Panc1 (cell line): ENCODE results near the gene ADH7. TPM values are rescaled to one million over a fixed set of nuclear protein-coding genes. Genes with fewer than 3 reads are reported as not detected.

Experiments
- ATAC-seq: fragments of 200-7000 bp; cut with Tn5 transposase; 2 replicates; pipeline ENCODE4 v1.9.1; 2020; ENCODE audit warnings: mild to moderate bottlenecking, moderate library complexity
- BruUV-seq: library from RNA; stranded (reverse); fragments of 400-500 nt; replicated peaks from 2 replicates; lab custom pipeline; 2021; lab: Mats Ljungman, UMichigan
- CTCF ChIA-PET: fragments of 300-600 bp; sonication (Branson Sonifier 250); formaldehyde crosslinking; loops from one replicate; lab custom pipeline; 2022; ENCODE audit warnings: antibody characterized with exemption; lab: Charles Lee
- POLR2A ChIA-PET: fragments of 300-600 bp; sonication (Branson Sonifier 250); formaldehyde crosslinking; loops from one replicate; lab custom pipeline; 2022; ENCODE audit warnings: antibody characterized with exemption; lab: Charles Lee
- DNase-seq: peaks from one replicate; pipeline ENCODE4 v3.0.0-alpha.2; 2010; ENCODE audit warnings: low read depth, low spot score
- H3K27ac ChIP-seq: 2 replicates; pipeline ENCODE4 v1.5.1; 2011; ENCODE audit warnings: mild to moderate bottlenecking, low read length, inconsistent platforms
- H3K27me3 ChIP-seq: fragments of 200-500 bp; sonication (Bioruptor generic); 2 replicates; pipeline ENCODE4 v1.6.0; 2014; ENCODE audit warnings: low read length, inconsistent platforms; ENCODE audit not compliant: control insufficient read depth, insufficient read depth
- H3K36me3 ChIP-seq: fragments of 200-500 bp; sonication (Bioruptor generic); 2 replicates; pipeline ENCODE4 v1.5.1; 2014; ENCODE audit warnings: inconsistent platforms, mild to moderate bottlenecking, low read length, moderate library complexity; ENCODE audit not compliant: control insufficient read depth, insufficient read depth
- H3K4me1 ChIP-seq: 2 replicates; pipeline ENCODE4 v1.5.1; 2011; ENCODE audit warnings: inconsistent platforms, mild to moderate bottlenecking, low read length, moderate library complexity; ENCODE audit not compliant: control insufficient read depth, insufficient read depth
- H3K4me3 ChIP-seq, 2 experiments: 2 replicates each; pipeline ENCODE4 v1.5.1; 2011 to 2012; ENCODE audit warnings: low read depth in 2 of 2, low read length in 2 of 2, mild to moderate bottlenecking in 2 of 2, inconsistent platforms in 1 of 2, moderate library complexity in 1 of 2
- H3K9me3 ChIP-seq: fragments of 200-500 bp; sonication (Bioruptor generic); 2 replicates; pipeline ENCODE4 v1.5.1; 2014; ENCODE audit warnings: low read depth, mild to moderate bottlenecking, inconsistent platforms, low read length, moderate library complexity; ENCODE audit not compliant: control insufficient read depth, insufficient read depth
- POLR2AphosphoS5 ChIP-seq: IDR thresholded peaks from 2 replicates; pipeline ENCODE4 v1.6.1; 2012; ENCODE audit warnings: mild to moderate bottlenecking, low read depth, low read length, moderate library complexity
- SIN3A ChIP-seq: IDR thresholded peaks from 2 replicates; pipeline ENCODE4 v1.6.1; 2012; ENCODE audit warnings: low read depth, mild to moderate bottlenecking, low read length, moderate library complexity, borderline replicate concordance; ENCODE audit not compliant: insufficient read depth
- TCF7L2 ChIP-seq: IDR thresholded peaks from 2 replicates; pipeline ENCODE4 v1.6.1; 2011; ENCODE audit warnings: mild to moderate bottlenecking, low read depth, low read length, inconsistent platforms
- in situ Hi-C: cut with HindIII; loops from 2 replicates; pipeline ENCODE4 v1.10.0; 2016; ENCODE audit warnings: low sequenced_read_pairs, low pct_unique_long_range_greater_than_20kb
- intact Hi-C: fragments of 100-400 bp; cut with micrococcal nuclease; formaldehyde crosslinking; loops from one replicate; pipeline ENCODE4 v1.10.0; 2022; ENCODE audit not compliant: unreplicated experiment
- total RNA-seq: library from RNA; stranded (reverse); gene quantifications from one replicate; pipeline ENCODE4 v1.2.1, GENCODE V29; 2021; ENCODE audit not compliant: unreplicated experiment
- TF ChIP-seq, protein P1 (sequence below): fragments of 450-650 bp; IDR thresholded peaks from 2 replicates; pipeline ENCODE4 v1.5.1; 2017; ENCODE audit warnings: mild to moderate bottlenecking
- TF ChIP-seq, protein P2 (sequence below), 2 experiments: IDR thresholded peaks; 2 replicates each; pipeline ENCODE4 v1.6.1; 2011 to 2012; ENCODE audit warnings: low read depth in 2 of 2, control low read depth in 1 of 2, low read length in 1 of 2, mild to moderate bottlenecking in 1 of 2, moderate library complexity in 1 of 2; ENCODE audit not compliant: insufficient read depth in 1 of 2

ADH7 gene
- total RNA-seq, 1 experiment from 2014 or later, result not detected

DNA sequence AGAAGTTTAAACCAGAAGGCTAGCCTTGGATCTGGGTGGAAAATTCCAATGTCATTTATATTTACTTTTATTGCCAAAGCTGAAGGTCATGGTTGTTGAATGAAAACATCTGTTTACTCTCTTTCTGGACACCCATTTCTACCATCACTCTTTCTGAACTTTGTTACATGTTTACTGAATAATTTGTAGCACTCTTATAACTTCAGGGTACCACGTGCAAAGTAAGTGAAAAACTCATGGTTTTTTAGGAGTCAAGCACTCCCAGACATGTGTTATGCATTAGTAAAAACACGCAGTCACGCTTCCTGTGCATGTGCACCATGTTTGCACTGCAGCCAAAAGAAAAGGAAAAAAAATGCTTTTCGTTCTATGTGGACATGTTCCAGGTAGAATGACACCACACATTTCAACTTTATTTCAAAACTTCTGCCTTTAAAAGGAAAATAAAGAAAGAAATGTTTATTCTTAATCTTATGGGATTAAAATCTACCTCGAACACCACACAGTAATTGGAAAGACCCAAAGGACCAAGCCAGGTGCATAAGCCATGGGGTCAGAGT, 51.2 kb downstream of the ADH7 start:
- Histone ChIP-seq H3K27ac (no peak overlapping the region), H3K4me3 (no peak overlapping the region), H3K4me1 (no peaks in the 10 kb centered on the region), H3K27me3 (no peaks in the 10 kb centered on the region), H3K9me3 (no peaks in the 10 kb centered on the region), H3K36me3 (no peaks in the 10 kb centered on the region)
- no peak for DNase-seq
- ATAC-seq, result no peak
- ChIA-PET POLR2A (no interaction called here), CTCF (no interaction called here)
- TF ChIP-seq TCF7L2, result no peak
- TF ChIP-seq, protein P1, sequence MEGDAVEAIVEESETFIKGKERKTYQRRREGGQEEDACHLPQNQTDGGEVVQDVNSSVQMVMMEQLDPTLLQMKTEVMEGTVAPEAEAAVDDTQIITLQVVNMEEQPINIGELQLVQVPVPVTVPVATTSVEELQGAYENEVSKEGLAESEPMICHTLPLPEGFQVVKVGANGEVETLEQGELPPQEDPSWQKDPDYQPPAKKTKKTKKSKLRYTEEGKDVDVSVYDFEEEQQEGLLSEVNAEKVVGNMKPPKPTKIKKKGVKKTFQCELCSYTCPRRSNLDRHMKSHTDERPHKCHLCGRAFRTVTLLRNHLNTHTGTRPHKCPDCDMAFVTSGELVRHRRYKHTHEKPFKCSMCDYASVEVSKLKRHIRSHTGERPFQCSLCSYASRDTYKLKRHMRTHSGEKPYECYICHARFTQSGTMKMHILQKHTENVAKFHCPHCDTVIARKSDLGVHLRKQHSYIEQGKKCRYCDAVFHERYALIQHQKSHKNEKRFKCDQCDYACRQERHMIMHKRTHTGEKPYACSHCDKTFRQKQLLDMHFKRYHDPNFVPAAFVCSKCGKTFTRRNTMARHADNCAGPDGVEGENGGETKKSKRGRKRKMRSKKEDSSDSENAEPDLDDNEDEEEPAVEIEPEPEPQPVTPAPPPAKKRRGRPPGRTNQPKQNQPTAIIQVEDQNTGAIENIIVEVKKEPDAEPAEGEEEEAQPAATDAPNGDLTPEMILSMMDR, result no peak
- TF ChIP-seq, protein P2, sequence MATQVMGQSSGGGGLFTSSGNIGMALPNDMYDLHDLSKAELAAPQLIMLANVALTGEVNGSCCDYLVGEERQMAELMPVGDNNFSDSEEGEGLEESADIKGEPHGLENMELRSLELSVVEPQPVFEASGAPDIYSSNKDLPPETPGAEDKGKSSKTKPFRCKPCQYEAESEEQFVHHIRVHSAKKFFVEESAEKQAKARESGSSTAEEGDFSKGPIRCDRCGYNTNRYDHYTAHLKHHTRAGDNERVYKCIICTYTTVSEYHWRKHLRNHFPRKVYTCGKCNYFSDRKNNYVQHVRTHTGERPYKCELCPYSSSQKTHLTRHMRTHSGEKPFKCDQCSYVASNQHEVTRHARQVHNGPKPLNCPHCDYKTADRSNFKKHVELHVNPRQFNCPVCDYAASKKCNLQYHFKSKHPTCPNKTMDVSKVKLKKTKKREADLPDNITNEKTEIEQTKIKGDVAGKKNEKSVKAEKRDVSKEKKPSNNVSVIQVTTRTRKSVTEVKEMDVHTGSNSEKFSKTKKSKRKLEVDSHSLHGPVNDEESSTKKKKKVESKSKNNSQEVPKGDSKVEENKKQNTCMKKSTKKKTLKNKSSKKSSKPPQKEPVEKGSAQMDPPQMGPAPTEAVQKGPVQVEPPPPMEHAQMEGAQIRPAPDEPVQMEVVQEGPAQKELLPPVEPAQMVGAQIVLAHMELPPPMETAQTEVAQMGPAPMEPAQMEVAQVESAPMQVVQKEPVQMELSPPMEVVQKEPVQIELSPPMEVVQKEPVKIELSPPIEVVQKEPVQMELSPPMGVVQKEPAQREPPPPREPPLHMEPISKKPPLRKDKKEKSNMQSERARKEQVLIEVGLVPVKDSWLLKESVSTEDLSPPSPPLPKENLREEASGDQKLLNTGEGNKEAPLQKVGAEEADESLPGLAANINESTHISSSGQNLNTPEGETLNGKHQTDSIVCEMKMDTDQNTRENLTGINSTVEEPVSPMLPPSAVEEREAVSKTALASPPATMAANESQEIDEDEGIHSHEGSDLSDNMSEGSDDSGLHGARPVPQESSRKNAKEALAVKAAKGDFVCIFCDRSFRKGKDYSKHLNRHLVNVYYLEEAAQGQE (IDR thresholded peaks at IDR 0.05; ENCODE audit: insufficient read depth in 1 of 2, low read depth in 2 of 2, low read length in 1 of 2), result no peak
- TF ChIP-seq SIN3A, result no peak
- no peak for TF ChIP-seq POLR2AphosphoS5
- intact Hi-C loops (no loop called here), in situ Hi-C loops (no loop called here)
- no TSS peak for BruUV-seq

DNA sequence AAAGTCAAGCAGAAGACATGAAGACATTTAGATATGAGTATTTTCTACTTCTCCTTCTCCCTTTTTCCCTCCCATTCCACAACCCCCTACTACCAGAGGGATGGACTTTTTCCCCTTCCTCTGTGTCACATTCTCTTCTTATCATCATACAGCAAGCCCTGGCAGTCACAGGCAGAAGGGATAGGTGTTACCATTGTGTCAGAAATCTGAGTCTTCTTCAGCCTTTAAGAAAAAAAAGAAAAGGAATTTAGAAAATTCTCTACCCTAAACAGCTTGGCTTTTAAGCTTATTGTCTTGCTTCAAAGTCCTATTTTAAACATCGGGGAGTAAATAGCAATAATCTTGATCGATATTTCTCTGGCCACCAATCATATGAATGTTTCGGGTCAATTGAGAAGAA, 51.7 kb downstream of the ADH7 start:
- POLR2A ChIA-PET, result no interaction called here
- CTCF ChIA-PET, result no interaction called here
- ATAC-seq (no peak), DNase-seq (no peak)
- no peak overlapping the region for H3K27ac ChIP-seq
- H3K27me3 ChIP-seq, result no peaks in the 10 kb centered on the region
- BruUV-seq, result no TSS peak
- intact Hi-C loops (no loop called here), in situ Hi-C loops (no loop called here)
- no peaks in the 10 kb centered on the region for H3K4me1 ChIP-seq
- H3K4me3 ChIP-seq, result no peak overlapping the region
- no peaks in the 10 kb centered on the region for H3K36me3 ChIP-seq
- no peaks in the 10 kb centered on the region for H3K9me3 ChIP-seq
- TF ChIP-seq, protein P2 (IDR thresholded peaks at IDR 0.05; ENCODE audit: insufficient read depth in 1 of 2, low read depth in 2 of 2, low read length in 1 of 2), result no peak
- TF ChIP-seq SIN3A (no peak), TCF7L2 (no peak), POLR2AphosphoS5 (no peak)
- TF ChIP-seq, protein P1, result no peak
